Endothelial cell of umbilical vein (primary cell): Measurements from ENCODE around the gene SAMD4A. TPM values are rescaled to one million over a fixed set of nuclear protein-coding genes. Genes with fewer than 3 reads are reported as not detected.

Experiments
- BruUV-seq: library from RNA; stranded (reverse); fragments of 400-500 nt; replicated peaks from 2 replicates; lab custom pipeline; 2021; lab: Mats Ljungman, UMichigan
- CTCF ChIA-PET: fragments of 300-600, 350-600 bp; sonication (Branson Sonifier 250); formaldehyde crosslinking; loops from one replicate; lab custom pipeline; 2021; ENCODE audit warnings: antibody characterized with exemption, inconsistent platforms; lab: Charles Lee
- POLR2A ChIA-PET: fragments of 300-600, 350-600 bp; sonication (Branson Sonifier 250); formaldehyde crosslinking; loops from one replicate; lab custom pipeline; 2021; ENCODE audit warnings: antibody characterized with exemption, inconsistent platforms; lab: Charles Lee
- DNase-seq: peaks from one replicate; pipeline ENCODE4 v3.0.0-alpha.2; 2011; ENCODE audit warnings: low read depth, low spot score
- FAIRE-seq: peaks from 2 replicates; lab custom pipeline; 2011; peaks lifted over from hg19 to GRCh38; lab: Jason Lieb, UNC
- H2AFZ ChIP-seq: 2 replicates; pipeline ENCODE4 v1.6.0; 2012; ENCODE audit warnings: low read depth, low read length, control low read depth, inconsistent platforms
- H3K27ac ChIP-seq: 2 replicates; pipeline ENCODE4 v1.5.1; 2011; ENCODE audit warnings: low read depth, mild to moderate bottlenecking, control low read depth, low read length, moderate library complexity; ENCODE audit not compliant: insufficient read depth
- H3K27me3 ChIP-seq, 2 experiments: 2 replicates each; pipeline versions ENCODE4 v1.6.0 to v1.6.1; 2011; ENCODE audit warnings: low read length in 2 of 2, mixed read lengths in 1 of 2; ENCODE audit not compliant: control insufficient read depth in 2 of 2, insufficient read depth in 2 of 2
- H3K36me3 ChIP-seq, 2 experiments: 2 replicates in 1 of 2; 3 replicates in 1 of 2; pipeline ENCODE4 v1.5.1; 2011; ENCODE audit warnings: low read length in 2 of 2, mild to moderate bottlenecking in 1 of 2, moderate library complexity in 1 of 2; ENCODE audit not compliant: control insufficient read depth in 2 of 2, insufficient read depth in 2 of 2; ENCODE audit errors: extremely low read depth in 1 of 2
- H3K4me1 ChIP-seq: 3 replicates; pipeline ENCODE4 v1.5.1; 2011; ENCODE audit warnings: mild to moderate bottlenecking, low read length; ENCODE audit not compliant: control insufficient read depth, insufficient read depth; ENCODE audit errors: extremely low read depth
- H3K4me2 ChIP-seq: 2 replicates; pipeline ENCODE4 v1.6.1; 2011; ENCODE audit warnings: low read length, control low read depth, mixed read lengths; ENCODE audit not compliant: insufficient read depth
- H3K4me3 ChIP-seq, 3 experiments: fragments of 200-600 bp in 1 of 3; sonication (generic), shearing (Covaris generic) in 1 of 3; replicated peaks in 1 of 3; 2 replicates each; pipeline ENCODE4 v1.5.1; 2011 to 2016; ENCODE audit warnings: control low read depth in 3 of 3, low read length in 3 of 3, mild to moderate bottlenecking in 2 of 3, inconsistent platforms in 1 of 3, low read depth in 1 of 3, moderate library complexity in 1 of 3; ENCODE audit not compliant: insufficient read depth in 1 of 3
- H3K79me2 ChIP-seq: 2 replicates; pipeline ENCODE4 v1.6.0; 2012; ENCODE audit warnings: low read length, inconsistent platforms; ENCODE audit not compliant: control insufficient read depth, insufficient read depth
- H3K9ac ChIP-seq: replicated peaks from 2 replicates; pipeline ENCODE3; 2011; ENCODE audit warnings: low read length, control low read depth; ENCODE audit not compliant: insufficient read depth; ENCODE audit errors: extremely low read depth
- H3K9me1 ChIP-seq: replicated peaks from 3 replicates; pipeline ENCODE4 v1.6.0; 2011; ENCODE audit warnings: mild to moderate bottlenecking, low read length; ENCODE audit not compliant: control insufficient read depth, insufficient read depth; ENCODE audit errors: extremely low read depth
- H3K9me3 ChIP-seq: replicated peaks from 2 replicates; pipeline ENCODE4 v1.5.1; 2012; ENCODE audit warnings: low read length, inconsistent platforms; ENCODE audit not compliant: control insufficient read depth, insufficient read depth
- H4K20me1 ChIP-seq: replicated peaks from 2 replicates; pipeline ENCODE3; 2011; ENCODE audit warnings: mild to moderate bottlenecking, low read length; ENCODE audit not compliant: control insufficient read depth, insufficient read depth; ENCODE audit errors: extremely low read depth
- CTCF ChIP-seq, 2 donors: IDR thresholded peaks; 1 replicate in 1 of 2; 2 replicates in 1 of 2; pipeline ENCODE4 v1.5.1; 2011; ENCODE audit warnings: low read length in 2 of 2, mild to moderate bottlenecking in 2 of 2, moderate library complexity in 2 of 2, control low read depth in 1 of 2, inconsistent platforms in 1 of 2, low read depth in 1 of 2; ENCODE audit not compliant: insufficient read depth in 1 of 2; ENCODE audit errors: extremely low read depth in 1 of 2
- FOS ChIP-seq: IDR thresholded peaks from 2 replicates; pipeline ENCODE4 v1.6.1; 2011; ENCODE audit warnings: mild to moderate bottlenecking, low read length, moderate library complexity, borderline replicate concordance; ENCODE audit not compliant: insufficient read depth
- GATA2 ChIP-seq: IDR thresholded peaks from 2 replicates; pipeline ENCODE4 v1.7.0; 2011; ENCODE audit warnings: low read depth, mild to moderate bottlenecking, moderate library complexity, mixed read lengths, low read length; ENCODE audit not compliant: insufficient read length, insufficient read depth
- JUN ChIP-seq: IDR thresholded peaks from 2 replicates; pipeline ENCODE4 v1.6.1; 2011; ENCODE audit warnings: borderline replicate concordance, low read depth; ENCODE audit not compliant: insufficient read length, insufficient read depth
- MYC ChIP-seq: IDR thresholded peaks from one replicate; pipeline ENCODE4 v1.6.1; 2011; ENCODE audit warnings: mild to moderate bottlenecking, low read depth, low read length
- POLR2A ChIP-seq: IDR thresholded peaks from 2 replicates; pipeline ENCODE4 v1.6.1; 2012; ENCODE audit warnings: low read depth, mild to moderate bottlenecking, control low read depth, low read length
- POLR2AphosphoS5 ChIP-seq: IDR thresholded peaks from 2 replicates; pipeline ENCODE4 v1.6.1; 2012; ENCODE audit warnings: low read depth, mild to moderate bottlenecking, control low read depth, low read length, moderate library complexity; ENCODE audit not compliant: insufficient read depth
- dilution Hi-C: fragments of 300-500 bp; cut with MboI; formaldehyde crosslinking; loops from one replicate; pipeline ENCODE4 v1.15.0; 2019; ENCODE audit warnings: low sequenced_read_pairs; ENCODE audit not compliant: extremely low pct_ligation_motif_present
- intact Hi-C: fragments of 100-400 bp; cut with micrococcal nuclease; formaldehyde crosslinking; loops from one replicate; pipeline ENCODE4 v1.10.0; 2022
- polyA plus RNA-seq, 4 experiments: library from polyadenylated mRNA; depleted of rRNA in 3 of 4; stranded (reverse) in 3 of 4; unstranded in 1 of 4; fragments of >200 nt; gene quantifications; 2 replicates each; pipeline versions ENCODE4 v1.2.1 to v1.2.3, GENCODE V29; 2011 to 2012; ENCODE audit warnings: missing spikeins in 1 of 4
- total RNA-seq: library from RNA; stranded (reverse); gene quantifications from 2 replicates; pipeline ENCODE4 v1.2.3, GENCODE V29; 2021
- TF ChIP-seq, protein P1 (sequence below): IDR thresholded peaks from 2 replicates; pipeline ENCODE4 v1.6.1; 2011; ENCODE audit not compliant: insufficient read depth, insufficient read length

The SAMD4A gene
- total and polyA plus RNA-seq, 2 donors (not counting 3 experiments of a cell fraction or from before 2014, with no cell fraction given): 37.7 to 95.3 TPM

DNA sequence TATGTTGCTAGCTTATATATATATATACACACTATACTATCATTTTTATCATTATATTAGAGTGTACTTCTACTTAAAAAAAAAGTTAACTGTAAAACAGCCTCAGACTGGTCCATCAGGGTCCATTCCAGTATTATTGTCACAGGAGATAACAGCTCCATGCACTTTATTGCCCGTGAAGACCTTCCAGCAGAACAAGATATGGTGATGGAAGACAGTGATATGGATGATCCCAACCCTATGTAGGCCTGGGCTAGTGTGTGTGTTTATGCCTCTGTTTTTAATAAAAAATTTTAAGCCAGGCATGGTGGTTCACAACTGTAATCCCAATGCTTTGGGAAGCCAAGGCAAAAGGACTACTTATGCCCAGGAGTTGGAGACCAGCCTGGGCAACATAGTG, 249.5 kb downstream of the SAMD4A start:
- Histone ChIP-seq H3K79me2 (no peaks in the 10 kb centered on the region), H3K4me1 (no peaks in the 10 kb centered on the region), H3K27ac (no peak overlapping the region), H4K20me1 (no peaks in the 10 kb centered on the region), H3K9me1 (no peaks in the 10 kb centered on the region), H3K36me3 (no peaks in the 10 kb centered on the region), H3K9ac (no peak overlapping the region), H3K27me3 (peaks cover 10 to 21% of the 10 kb centered on the region in 2 experiments), H2AFZ (no peak overlapping the region), H3K4me3 (no peak overlapping the region), H3K9me3 (no peaks in the 10 kb centered on the region), H3K4me2 (no peak overlapping the region)
- BruUV-seq: no TSS peak
- no peak for DNase-seq
- dilution Hi-C loops: no loop called here
- ChIA-PET CTCF (interaction anchor here (1.4 to 6.4 kb wide), 4 partner anchors 10 to 252 kb away, joined by 3 to 50 read pairs (median 4); no protein-coding TSS in a partner anchor), POLR2A (no interaction called here)
- FAIRE-seq: no peak
- intact Hi-C loops: no loop called here
- TF ChIP-seq JUN (no peak), GATA2 (no peak), POLR2AphosphoS5 (no peak), FOS (no peak), CTCF (IDR thresholded peaks at IDR 0.05; ENCODE audit: extremely low read depth in 1 of 2, insufficient read depth in 1 of 2, low read depth in 1 of 2, low read length in 2 of 2) (no peak), POLR2A (no peak), MYC (no peak)
- TF ChIP-seq, protein P1, sequence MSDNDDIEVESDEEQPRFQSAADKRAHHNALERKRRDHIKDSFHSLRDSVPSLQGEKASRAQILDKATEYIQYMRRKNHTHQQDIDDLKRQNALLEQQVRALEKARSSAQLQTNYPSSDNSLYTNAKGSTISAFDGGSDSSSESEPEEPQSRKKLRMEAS: no peak
